A549 (cell line): ENCODE measurements around the gene METAP2. TPM values are rescaled to one million over a fixed set of nuclear protein-coding genes. Genes with fewer than 3 reads are reported as not detected.

Experiments
- ATAC-seq, 2 experiments: fragments of 200-7000 bp in 1 of 2; fragments of >200 bp in 1 of 2; cut with Nextera tagmentation in 1 of 2; cut with Tn5 transposase in 1 of 2; 3 replicates each; pipeline versions ENCODE4 v1.8.0 to v1.9.1; 2018 to 2020; ENCODE audit warnings: mild to moderate bottlenecking in 1 of 2, moderate library complexity in 1 of 2
- CTCF ChIA-PET: fragments of 300-600 bp; sonication (Branson Sonifier 250); formaldehyde crosslinking; extraction: SDS; loops from one replicate; lab custom pipeline; 2021; ENCODE audit warnings: antibody characterized with exemption, inconsistent platforms; lab: Yijun Ruan, JAX
- POLR2A ChIA-PET: fragments of 350-600 bp; formaldehyde crosslinking; extraction: SDS; loops from one replicate; lab custom pipeline; 2021; ENCODE audit warnings: antibody characterized with exemption, inconsistent platforms; lab: Yijun Ruan, JAX
- DNase-seq, 2 experiments: peaks; one replicate each; pipeline versions ENCODE4 v3.0.0 to v3.0.0-alpha.2; 2011 to 2016; ENCODE audit warnings: low read depth in 1 of 2, low spot score in 1 of 2
- FAIRE-seq: peaks from 2 replicates; lab custom pipeline; 2011; peaks lifted over from hg19 to GRCh38; lab: Jason Lieb, UNC
- H3K27ac ChIP-seq, 2 experiments: fragments of >200 bp; sonication (Bioruptor Twin); formaldehyde crosslinking; 3 replicates each; pipeline ENCODE4 v1.5.1; 2016 to 2017
- H3K4me1 ChIP-seq: fragments of >200 bp; sonication (Bioruptor Twin); formaldehyde crosslinking; 3 replicates; pipeline ENCODE4 v1.6.1; 2016
- H3K4me2 ChIP-seq: fragments of >200 bp; sonication (Bioruptor Twin); formaldehyde crosslinking; 3 replicates; pipeline ENCODE4 v1.6.1; 2016
- H3K4me3 ChIP-seq: fragments of >200 bp; sonication (Bioruptor Twin); formaldehyde crosslinking; 3 replicates; pipeline ENCODE4 v1.5.1; 2016
- H3K9me3 ChIP-seq: fragments of >200 bp; sonication (Bioruptor Twin); formaldehyde crosslinking; 3 replicates; pipeline ENCODE4 v1.6.1; 2016
- BHLHE40 ChIP-seq: IDR thresholded peaks from 2 replicates; pipeline ENCODE4 v1.6.1; 2012; ENCODE audit warnings: low read depth, low read length, inconsistent platforms
- CBX8 ChIP-seq: fragments of 200-600 bp; sonication (generic); IDR thresholded peaks from 2 replicates; pipeline ENCODE4 v1.6.1; 2016
- CHD4 ChIP-seq: fragments of 200-600 bp; sonication (generic); IDR thresholded peaks from 2 replicates; pipeline ENCODE4 v1.6.1; 2016; ENCODE audit warnings: antibody characterized with exemption, mild to moderate bottlenecking, borderline replicate concordance
- EHF ChIP-seq: fragments of 250-450 bp; sonication (Bioruptor Pico); IDR thresholded peaks from 2 replicates; pipeline ENCODE4 v1.5.0; 2020; ENCODE audit warnings: mild to moderate bottlenecking
- EHMT2 ChIP-seq: fragments of 200-600 bp; sonication (generic); IDR thresholded peaks from 2 replicates; pipeline ENCODE4 v1.6.1; 2016; ENCODE audit warnings: antibody characterized with exemption, low read depth, mild to moderate bottlenecking, moderate library complexity
- HOXA7 ChIP-seq: fragments of 250-450 bp; sonication (Bioruptor Pico); IDR thresholded peaks from 2 replicates; pipeline ENCODE4 v1.5.0; 2020; ENCODE audit warnings: mild to moderate bottlenecking, moderate library complexity
- HOXB5 ChIP-seq: fragments of 250-450 bp; sonication (Bioruptor Pico); IDR thresholded peaks from 2 replicates; pipeline ENCODE4 v1.5.0; 2020; ENCODE audit warnings: mild to moderate bottlenecking, moderate library complexity
- JUN ChIP-seq, 2 experiments: fragments of >200 bp; sonication (Bioruptor Twin); formaldehyde crosslinking; IDR thresholded peaks; 2 replicates in 1 of 2; 3 replicates in 1 of 2; pipeline ENCODE4 v1.6.1; 2016 to 2017
- MAFK ChIP-seq: fragments of 450-650 bp; IDR thresholded peaks from 2 replicates; pipeline ENCODE4 v1.6.1; 2014; ENCODE audit not compliant: partially characterized antibody
- MAZ ChIP-seq: fragments of 150-350 bp; IDR thresholded peaks from 2 replicates; pipeline ENCODE4 v1.6.1; 2014; ENCODE audit warnings: antibody characterized with exemption, low read depth, low read length, borderline replicate concordance
- NFE2L2 ChIP-seq: fragments of 150-350 bp; conservative IDR thresholded peaks from 2 replicates; pipeline ENCODE4 v1.6.1; 2014; ENCODE audit warnings: low read length
- NPAS2 ChIP-seq: fragments of 250-450 bp; sonication (Bioruptor Pico); IDR thresholded peaks from 2 replicates; pipeline ENCODE4 v1.8.0; 2022; ENCODE audit warnings: mild to moderate bottlenecking, moderate library complexity, borderline replicate concordance
- NR3C1 ChIP-seq: fragments of >200 bp; sonication (Bioruptor Twin); formaldehyde crosslinking; IDR thresholded peaks from 3 replicates; pipeline ENCODE4 v1.6.1; 2017
- PHF8 ChIP-seq: fragments of 200-600 bp; sonication (generic); IDR thresholded peaks from 2 replicates; pipeline ENCODE4 v1.6.1; 2016; ENCODE audit warnings: low read depth, mild to moderate bottlenecking, antibody characterized with exemption, moderate library complexity, borderline replicate concordance
- POLR2A ChIP-seq: IDR thresholded peaks from 2 replicates; pipeline ENCODE4 v1.6.1; 2012; ENCODE audit warnings: mild to moderate bottlenecking, low read length
- RAD21 ChIP-seq, 2 experiments: fragments of >200 bp in 1 of 2; sonication (Bioruptor Twin) in 1 of 2; formaldehyde crosslinking in 1 of 2; IDR thresholded peaks in 1 of 2; conservative IDR thresholded peaks in 1 of 2; 2 replicates in 1 of 2; 3 replicates in 1 of 2; pipeline ENCODE4 v1.6.1; 2012 to 2018; ENCODE audit warnings: inconsistent platforms in 1 of 2
- RFX5 ChIP-seq: fragments of 450-650 bp; IDR thresholded peaks from 2 replicates; pipeline ENCODE4 v1.7.1; 2014; ENCODE audit warnings: antibody characterized with exemption, mild to moderate bottlenecking, moderate library complexity
- TFCP2L1 ChIP-seq: fragments of 250-450 bp; sonication (Bioruptor Pico); IDR thresholded peaks from 2 replicates; pipeline ENCODE4 v1.5.0; 2021; ENCODE audit warnings: mild to moderate bottlenecking
- ZFP36 ChIP-seq: fragments of 450-650 bp; IDR thresholded peaks from 2 replicates; pipeline ENCODE4 v1.6.1; 2014; ENCODE audit warnings: borderline replicate concordance; ENCODE audit not compliant: partially characterized antibody
- ZNF302 ChIP-seq: fragments of 250-450 bp; sonication (Bioruptor Pico); IDR thresholded peaks from 2 replicates; pipeline ENCODE4 v1.9.0; 2021; ENCODE audit warnings: inconsistent platforms, mild to moderate bottlenecking, moderate library complexity
- ZSCAN20 ChIP-seq: fragments of 250-450 bp; sonication (Bioruptor Pico); IDR thresholded peaks from 2 replicates; pipeline ENCODE4 v1.8.0; 2022; ENCODE audit warnings: mild to moderate bottlenecking, moderate library complexity
- WGBS: methylation state at CpG from one replicate; pipeline ENCODE4 v1.1.6; 2017; ENCODE audit errors: missing lambda C conversion rate; 5-methylcytosine and 5-hydroxymethylcytosine counted together
- polyA plus RNA-seq, 4 experiments: library from polyadenylated mRNA; depleted of rRNA in 3 of 4; stranded (reverse); fragments of >200 nt; fragmentation: RNase III in 1 of 4; extraction: RNeasy Plus Mini Kit Qiagen cat#74134 plus additional on column Dnase treatment in 1 of 4; gene quantifications; 2 replicates in 3 of 4; 3 replicates in 1 of 4; pipeline ENCODE4 v1.2.3, GENCODE V29; 2011 to 2017
- TF ChIP-seq, protein P1 (sequence below): IDR thresholded peaks from 2 replicates; pipeline ENCODE4 v1.6.1; 2012
- TF ChIP-seq, protein P2 (sequence below): IDR thresholded peaks from 2 replicates; pipeline ENCODE4 v1.6.1; 2012
- TF ChIP-seq, protein P3 (sequence below): fragments of >200 bp; sonication (Bioruptor Twin); formaldehyde crosslinking; IDR thresholded peaks from 3 replicates; pipeline ENCODE4 v1.6.1; 2016
- TF ChIP-seq, protein P4 (sequence below): IDR thresholded peaks from 2 replicates; pipeline ENCODE4 v1.6.1; 2012; ENCODE audit warnings: low read depth, borderline replicate concordance

The METAP2 gene
- polyA plus RNA-seq, 2 of the 4 experiments (the other 2 are of a cell fraction) = 205 to 219 TPM

DNA sequence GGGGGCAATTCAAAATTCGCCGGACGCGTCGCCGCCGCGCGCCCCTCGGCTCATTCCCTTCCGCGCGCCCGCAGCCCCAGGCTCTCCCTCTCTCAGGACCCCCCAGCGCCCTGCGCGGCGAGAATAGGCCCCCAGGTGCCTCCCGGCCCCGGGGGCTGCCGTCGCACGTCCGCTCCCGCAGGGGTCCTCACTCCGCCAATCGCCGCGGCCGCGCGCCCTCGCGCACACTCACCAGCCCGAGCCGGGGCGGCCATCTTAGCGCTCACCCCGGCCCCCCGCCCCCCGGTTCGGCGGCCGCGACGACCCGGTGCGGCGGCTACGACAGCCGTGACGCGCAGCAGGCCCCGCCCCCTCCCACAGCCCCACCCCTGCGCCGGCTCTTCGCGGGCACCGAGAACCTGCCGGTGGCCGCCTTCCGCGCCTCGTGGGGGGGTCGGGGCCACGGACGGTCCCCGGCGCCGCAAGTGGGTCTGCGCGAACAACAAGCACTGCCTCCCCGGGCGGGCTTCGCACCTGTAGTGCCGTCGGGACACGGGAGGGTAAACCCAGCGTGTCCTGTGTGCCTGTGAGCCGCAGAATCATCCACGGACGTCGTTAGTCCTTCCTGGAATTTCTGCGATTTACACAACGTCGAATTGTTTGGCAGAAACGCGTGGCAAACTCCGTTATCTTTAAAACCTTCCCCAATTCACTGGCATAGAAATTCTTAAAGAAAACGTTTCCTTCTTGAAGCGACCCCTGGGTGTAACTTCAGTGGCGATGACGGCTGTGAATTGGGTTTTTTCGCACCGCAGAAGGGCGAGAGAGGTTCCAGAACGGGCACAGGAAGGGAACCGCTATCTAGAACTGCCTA, 74.8 kb downstream of the METAP2 start (continued):
- TF ChIP-seq BHLHE40 (no peak), ZFP36 (no peak), EHMT2 (no peak), PHF8 (peak; percentile 68; the same call in 1 of the 2 replicates), NR3C1 (no peak), EHF (CRISPR knock-in tag) (no peak), ZNF302 (CRISPR knock-in tag) (no peak), JUN (IDR thresholded peaks at IDR 0.05) (no peak), RAD21 (conservative IDR thresholded peaks at IDR 0.05 in 1 of 2, IDR thresholded peaks at IDR 0.05 in 1 of 2) (no peak), CBX8 (no peak), MAZ (no peak), POLR2A (peak; percentile 42), ZSCAN20 (CRISPR knock-in tag) (no peak)
- TF ChIP-seq, protein P1, sequence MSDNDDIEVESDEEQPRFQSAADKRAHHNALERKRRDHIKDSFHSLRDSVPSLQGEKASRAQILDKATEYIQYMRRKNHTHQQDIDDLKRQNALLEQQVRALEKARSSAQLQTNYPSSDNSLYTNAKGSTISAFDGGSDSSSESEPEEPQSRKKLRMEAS = peak; percentile 91
- TF ChIP-seq, protein P2, sequence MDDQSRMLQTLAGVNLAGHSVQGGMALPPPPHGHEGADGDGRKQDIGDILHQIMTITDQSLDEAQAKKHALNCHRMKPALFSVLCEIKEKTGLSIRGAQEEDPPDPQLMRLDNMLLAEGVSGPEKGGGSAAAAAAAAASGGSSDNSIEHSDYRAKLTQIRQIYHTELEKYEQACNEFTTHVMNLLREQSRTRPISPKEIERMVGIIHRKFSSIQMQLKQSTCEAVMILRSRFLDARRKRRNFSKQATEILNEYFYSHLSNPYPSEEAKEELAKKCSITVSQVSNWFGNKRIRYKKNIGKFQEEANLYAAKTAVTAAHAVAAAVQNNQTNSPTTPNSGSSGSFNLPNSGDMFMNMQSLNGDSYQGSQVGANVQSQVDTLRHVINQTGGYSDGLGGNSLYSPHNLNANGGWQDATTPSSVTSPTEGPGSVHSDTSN = no peak
- TF ChIP-seq, protein P3, sequence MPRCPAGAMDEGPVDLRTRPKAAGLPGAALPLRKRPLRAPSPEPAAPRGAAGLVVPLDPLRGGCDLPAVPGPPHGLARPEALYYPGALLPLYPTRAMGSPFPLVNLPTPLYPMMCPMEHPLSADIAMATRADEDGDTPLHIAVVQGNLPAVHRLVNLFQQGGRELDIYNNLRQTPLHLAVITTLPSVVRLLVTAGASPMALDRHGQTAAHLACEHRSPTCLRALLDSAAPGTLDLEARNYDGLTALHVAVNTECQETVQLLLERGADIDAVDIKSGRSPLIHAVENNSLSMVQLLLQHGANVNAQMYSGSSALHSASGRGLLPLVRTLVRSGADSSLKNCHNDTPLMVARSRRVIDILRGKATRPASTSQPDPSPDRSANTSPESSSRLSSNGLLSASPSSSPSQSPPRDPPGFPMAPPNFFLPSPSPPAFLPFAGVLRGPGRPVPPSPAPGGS = 0 out of 3 replicates have a peak, but pooled peaks have one; percentile 32
- TF ChIP-seq, protein P4, sequence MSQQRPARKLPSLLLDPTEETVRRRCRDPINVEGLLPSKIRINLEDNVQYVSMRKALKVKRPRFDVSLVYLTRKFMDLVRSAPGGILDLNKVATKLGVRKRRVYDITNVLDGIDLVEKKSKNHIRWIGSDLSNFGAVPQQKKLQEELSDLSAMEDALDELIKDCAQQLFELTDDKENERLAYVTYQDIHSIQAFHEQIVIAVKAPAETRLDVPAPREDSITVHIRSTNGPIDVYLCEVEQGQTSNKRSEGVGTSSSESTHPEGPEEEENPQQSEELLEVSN = peak; percentile 86

DNA sequence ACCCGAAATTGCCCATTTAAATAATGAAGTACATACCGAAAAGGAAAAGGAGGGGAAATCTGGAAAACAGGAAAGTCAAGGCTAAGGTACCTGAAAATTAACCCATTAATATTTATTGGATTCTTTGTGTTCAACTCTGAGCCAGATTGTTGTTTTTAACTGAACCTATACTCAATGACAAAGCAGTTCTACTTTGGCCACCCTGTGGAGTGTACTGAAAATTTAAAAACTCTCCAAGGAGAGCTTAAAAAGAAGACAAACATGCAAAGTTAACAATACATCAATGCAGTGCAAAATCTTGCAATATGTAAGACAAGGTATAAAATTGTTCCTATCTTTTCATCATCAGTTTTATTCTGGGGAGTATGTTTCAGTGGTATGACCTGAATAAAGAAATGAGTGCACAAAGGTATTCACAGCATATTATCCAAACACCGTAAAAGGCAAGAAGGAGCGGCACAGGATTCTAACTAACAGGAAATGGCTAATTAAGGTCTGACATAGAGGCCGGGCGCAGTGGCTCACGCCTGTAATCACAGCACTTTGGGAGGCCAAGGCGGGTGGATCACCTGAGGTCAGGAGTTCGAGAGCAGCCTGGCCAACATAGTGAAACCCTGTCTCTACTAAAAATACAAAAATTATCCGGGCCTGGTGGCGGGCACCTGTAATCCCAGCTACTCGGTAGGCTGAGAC, 75.6 kb downstream of the METAP2 start:
- peaks cover 11% of the 10 kb centered on the region for H3K9me3 ChIP-seq
- no peak for TF ChIP-seq HOXB5
- TF ChIP-seq CHD4 = peak; percentile 23; the same call in 1 of the 2 replicates
- POLR2A ChIA-PET = no interaction called here
- WGBS = 88% methylated on average over 12 of the region's 12 CpGs
- H3K27ac ChIP-seq = no peak overlapping the region
- ATAC-seq = no peak
- DNase-seq = no peak
- peak overlapping the region; percentile 85 for H3K4me2 ChIP-seq
- H3K4me3 ChIP-seq = peak overlapping the region; percentile 88
- no peaks in the 10 kb centered on the region for H3K4me1 ChIP-seq
- CTCF ChIA-PET = no interaction called here
- FAIRE-seq = no peak

DNA sequence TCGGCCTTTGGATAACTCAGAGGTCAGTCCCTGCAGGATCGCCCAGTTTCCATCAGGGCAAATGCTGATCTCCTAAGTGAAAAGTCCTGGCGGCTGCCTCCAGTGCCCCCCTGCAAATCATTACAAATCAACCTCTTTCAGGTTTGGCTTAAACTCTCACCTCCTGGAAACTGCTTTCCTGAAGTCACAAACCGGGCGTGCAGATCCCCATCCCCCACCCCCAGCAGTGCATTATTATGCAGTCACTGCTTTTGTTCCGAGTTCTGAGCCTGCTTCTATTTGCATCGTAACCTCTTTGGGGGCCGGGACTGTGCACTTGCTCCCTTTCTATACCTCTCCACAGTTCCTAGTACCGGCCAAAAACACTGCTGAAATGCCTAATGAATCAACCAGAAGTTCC, 77.4 kb downstream of the METAP2 start, which contains the start of gene USP44:
Gene USP44, minus strand, starts transcription at position 172 of the 400 bp plus-strand sequence. CDS start 17,220 bp downstream, outside the sequence.
- Histone ChIP-seq H3K9me3 (peaks cover 11% of the 10 kb centered on the region), H3K4me2 (no peak within 1 kb of the TSS), H3K4me3 (no peak within 1 kb of the TSS), H3K4me1 (no peaks in the 10 kb centered on the region), H3K27ac (no peak within 1 kb of the TSS)
- CTCF ChIA-PET = interaction anchor here (0.7 to 1.3 kb wide), 3 partner anchors 12 to 17 kb away, joined by 3 to 5 read pairs (median 3); no protein-coding TSS in a partner anchor
- POLR2A ChIA-PET = no interaction called here
- DNase-seq = no peak
- TF ChIP-seq NPAS2 (CRISPR knock-in tag) = no peak
- TF ChIP-seq RFX5 = no peak
- TF ChIP-seq NFE2L2 = no peak
- no peak for TF ChIP-seq MAFK
- no peak for TF ChIP-seq TFCP2L1 (CRISPR knock-in tag)
- TF ChIP-seq HOXA7 = no peak
- no peak for TF ChIP-seq EHF (CRISPR knock-in tag)
- TF ChIP-seq, protein P4 = no peak
- no peak for ATAC-seq
- WGBS = 78% methylated on average over 9 of the region's 9 CpGs
- no peak for FAIRE-seq
